ENCODE measurements around the gene IAH1. TPM values are rescaled to one million over a fixed set of nuclear protein-coding genes. Genes with fewer than 3 reads are reported as not detected.

Gene IAH1, protein sequence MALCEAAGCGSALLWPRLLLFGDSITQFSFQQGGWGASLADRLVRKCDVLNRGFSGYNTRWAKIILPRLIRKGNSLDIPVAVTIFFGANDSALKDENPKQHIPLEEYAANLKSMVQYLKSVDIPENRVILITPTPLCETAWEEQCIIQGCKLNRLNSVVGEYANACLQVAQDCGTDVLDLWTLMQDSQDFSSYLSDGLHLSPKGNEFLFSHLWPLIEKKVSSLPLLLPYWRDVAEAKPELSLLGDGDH
- total RNA-seq: 62.4 TPM

DNA sequence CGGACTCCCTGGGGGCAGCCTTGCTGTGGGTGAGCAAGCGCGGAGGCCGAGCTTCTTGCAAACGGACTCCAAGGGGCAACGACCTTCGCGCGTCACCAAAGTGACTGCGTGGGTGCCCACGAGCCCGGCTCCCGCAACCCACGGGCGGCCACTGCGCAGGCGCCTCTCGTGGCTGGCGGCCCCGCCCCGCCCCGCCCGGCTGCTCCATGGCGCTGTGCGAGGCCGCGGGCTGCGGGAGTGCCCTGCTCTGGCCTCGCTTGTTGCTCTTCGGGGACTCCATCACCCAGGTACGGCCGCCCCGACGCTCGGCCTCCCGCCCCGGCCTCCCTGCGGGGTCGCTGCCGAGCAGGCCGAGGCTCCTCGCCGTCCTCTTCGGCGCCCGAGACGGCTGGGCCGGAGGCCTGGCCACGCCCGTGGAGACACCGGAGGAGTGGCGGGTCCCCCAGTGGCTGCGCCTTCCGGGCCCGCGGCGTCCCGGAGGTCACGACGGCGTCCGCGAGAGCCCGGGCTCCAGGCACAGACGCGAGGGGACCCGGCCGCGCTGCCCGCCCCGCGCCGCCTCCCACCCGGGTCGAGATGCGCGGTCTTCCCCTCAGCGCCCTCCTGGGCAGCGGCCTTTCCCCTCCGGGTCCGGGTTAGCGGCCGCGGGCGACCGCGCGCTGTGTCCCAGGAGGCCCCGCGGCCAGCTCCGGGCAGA is at the start of gene IAH1:
Gene IAH1, plus strand, starts transcription at position 191 of the 697 bp plus-strand sequence. Its CDS starts 16 bp downstream, at position 207.
- FAIRE-seq (no peak), DNase-seq (ENCODE audit: low spot score in 2 of 2) (peak; percentile 87 to 92)

DNA sequence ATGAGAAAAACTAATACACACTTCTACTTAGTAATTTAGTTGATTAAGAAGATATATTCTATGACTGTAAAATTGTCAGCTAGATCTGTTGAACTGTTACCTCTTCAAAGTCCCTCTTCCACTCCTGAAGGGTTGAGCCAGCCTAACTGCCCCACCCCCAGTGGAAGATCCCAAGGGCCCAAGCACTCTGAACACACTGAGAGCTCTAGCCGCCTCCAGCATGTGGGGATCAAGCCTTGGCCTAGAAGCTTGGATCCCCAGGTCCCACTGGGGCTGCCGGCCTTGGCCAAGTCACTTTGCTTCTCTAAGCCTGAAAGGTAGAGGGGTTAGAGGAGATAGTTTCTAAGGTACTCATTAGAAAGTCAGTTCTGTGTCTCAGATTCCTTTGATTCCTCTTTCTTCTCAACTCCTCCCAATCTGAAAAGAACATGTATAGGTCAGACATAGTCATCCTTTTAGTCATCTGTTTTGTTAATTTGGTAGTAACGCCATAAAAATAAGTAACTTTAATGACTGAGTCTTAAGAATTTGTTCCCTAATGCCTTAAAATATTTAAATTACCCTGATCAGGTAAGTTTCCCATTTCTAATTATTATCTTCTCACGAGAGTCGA is 45.3 kb upstream of the IAH1 start:
- no peak for FAIRE-seq

GRCh38 chr2:9430316-9431293 is 43.7 kb upstream of the IAH1 start:
- FAIRE-seq (no peak), DNase-seq (ENCODE audit: low spot score in 2 of 2) (no peak)

More for the DNA sequence above, 45.3 kb upstream of the IAH1 start:
- no peak for DNase-seq (ENCODE audit: low spot score in 2 of 2)

GRCh38 chr2:9434489-9434888 is 39.9 kb upstream of the IAH1 start:
- no peak for FAIRE-seq

DNA sequence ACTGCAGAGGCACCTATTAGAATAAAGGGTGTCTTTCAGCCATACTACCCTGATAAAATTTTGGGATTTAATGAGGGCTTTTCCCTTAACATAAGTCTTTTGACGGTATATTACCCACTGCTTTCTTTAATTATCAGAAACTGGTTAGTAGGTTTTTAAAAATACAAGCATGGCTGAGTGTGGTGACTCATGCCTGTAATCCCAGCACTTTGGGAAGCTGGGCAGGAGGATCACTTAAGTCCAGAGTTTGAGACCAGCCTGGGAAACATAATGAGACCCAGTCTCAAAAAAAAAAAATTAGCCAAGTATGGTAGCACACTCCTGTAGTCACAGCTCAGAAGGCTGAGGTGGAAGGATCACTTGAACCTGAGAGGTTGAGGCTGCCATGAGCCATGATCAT is 34.8 kb upstream of the IAH1 start:
- no peak for FAIRE-seq
- DNase-seq (ENCODE audit: low spot score in 2 of 2): no peak

More at GRCh38 chr2:9434489-9434888, 39.9 kb upstream of the IAH1 start:
- DNase-seq (ENCODE audit: low spot score in 2 of 2): no peak

- DNase-seq (ENCODE audit: low spot score in 2 of 2) (no peak), FAIRE-seq (peak; percentile 33)
Measured at GRCh38 chr2:9440058-9440727, 34.2 kb upstream of the IAH1 start.

DNA sequence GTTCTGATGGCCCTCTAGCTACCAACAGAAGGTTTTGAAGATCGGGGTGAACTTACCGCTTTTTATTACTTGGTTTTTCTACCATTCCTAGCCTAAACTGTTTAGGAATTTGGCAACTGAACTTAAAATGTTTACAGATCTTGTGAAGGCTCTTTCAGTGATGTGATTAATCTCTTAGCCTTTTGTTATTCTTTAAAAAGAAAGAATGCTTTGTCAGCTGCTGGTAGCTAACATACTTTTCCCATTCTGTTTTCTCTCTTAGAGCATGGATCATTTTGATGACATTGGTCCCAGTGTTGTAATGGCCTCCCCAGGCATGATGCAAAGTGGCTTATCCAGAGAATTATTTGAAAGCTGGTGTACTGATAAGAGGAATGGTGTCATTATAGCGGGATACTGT is 32.8 kb upstream of the IAH1 start:
- DNase-seq (ENCODE audit: low spot score in 2 of 2) (no peak), FAIRE-seq (no peak)

DNA sequence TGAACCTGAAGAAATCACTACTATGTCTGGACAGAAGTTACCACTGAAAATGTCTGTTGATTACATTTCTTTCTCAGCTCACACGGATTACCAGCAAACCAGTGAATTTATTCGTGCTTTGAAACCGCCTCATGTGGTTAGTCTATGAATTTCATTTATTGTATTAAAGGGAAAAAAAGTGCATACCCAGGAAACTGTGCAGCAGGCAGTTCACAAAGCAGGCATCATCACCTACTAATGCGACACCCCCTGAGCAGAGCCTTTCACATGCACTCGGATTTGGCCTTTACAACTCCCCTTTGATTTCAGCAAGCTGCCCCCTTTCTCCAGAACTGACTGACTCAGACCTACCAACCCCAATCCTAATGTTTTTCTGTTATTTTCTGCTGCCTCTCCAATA is 30.8 kb upstream of the IAH1 start:
- DNase-seq (ENCODE audit: low spot score in 2 of 2): no peak
- FAIRE-seq: no peak

GRCh38 chr2:9445089-9445488 is 29.3 kb upstream of the IAH1 start:
- FAIRE-seq: no peak
- DNase-seq (ENCODE audit: low spot score in 2 of 2): no peak

GRCh38 chr2:9451231-9451630 is 23.1 kb upstream of the IAH1 start:
- DNase-seq (ENCODE audit: low spot score in 2 of 2) (no peak), FAIRE-seq (no peak)

GRCh38 chr2:9460441-9461017 is 13.8 kb upstream of the IAH1 start:
- no peak for DNase-seq (ENCODE audit: low spot score in 2 of 2)
- FAIRE-seq: no peak

DNA sequence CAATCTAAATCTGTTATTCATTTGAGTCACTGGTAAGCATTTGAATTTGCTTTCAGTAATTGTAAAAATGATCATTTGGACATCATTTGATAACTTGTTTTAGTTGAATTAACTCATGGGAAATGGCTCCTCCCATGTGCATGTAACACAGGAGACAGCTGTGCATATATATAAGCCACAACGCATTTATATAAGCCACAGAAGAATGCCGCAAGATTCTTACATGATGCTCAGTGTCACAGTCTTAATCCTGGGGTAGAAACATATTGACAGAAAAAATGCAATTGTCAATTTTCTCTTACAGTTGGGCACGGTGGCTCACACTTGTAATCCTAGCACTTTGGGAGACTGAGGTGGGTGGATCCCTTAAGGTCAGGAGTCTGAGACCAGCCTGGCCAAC is 13.3 kb upstream of the IAH1 start:
- no peak for FAIRE-seq

DNA sequence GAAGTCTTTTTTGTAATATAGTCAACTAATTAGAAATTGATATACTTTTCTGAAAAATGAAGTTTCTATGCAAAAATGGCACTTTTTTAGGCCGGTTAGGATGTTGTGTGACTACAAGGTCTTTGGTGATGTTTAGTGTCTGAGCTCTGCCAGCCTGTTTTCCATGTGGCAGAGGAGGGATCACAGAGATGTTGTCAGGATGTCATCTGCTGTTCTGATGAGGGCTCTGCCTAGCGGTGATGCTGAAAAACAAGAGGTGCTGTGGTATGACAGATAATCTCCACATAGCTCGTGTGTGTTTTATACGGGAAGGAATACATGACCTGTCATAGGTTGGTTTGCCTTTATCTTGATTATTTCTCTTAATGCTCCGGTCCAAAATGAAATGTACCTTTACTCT is 12.0 kb upstream of the IAH1 start:
- FAIRE-seq: no peak

More for the DNA sequence above, 13.3 kb upstream of the IAH1 start:
- no peak for DNase-seq (ENCODE audit: low spot score in 2 of 2)

GRCh38 chr2:9462886-9463697 is 11.3 kb upstream of the IAH1 start:
- DNase-seq (ENCODE audit: low spot score in 2 of 2) (no peak), FAIRE-seq (no peak)

More for the DNA sequence above, 12.0 kb upstream of the IAH1 start:
- DNase-seq (ENCODE audit: low spot score in 2 of 2): no peak

GRCh38 chr2:9463698-9464034 is 10.7 kb upstream of the IAH1 start:
- DNase-seq (ENCODE audit: low spot score in 2 of 2): no peak
- no peak for FAIRE-seq

GRCh38 chr2:9465170-9465569 is 9.2 kb upstream of the IAH1 start:
- FAIRE-seq (no peak), DNase-seq (ENCODE audit: low spot score in 2 of 2) (no peak)

DNA sequence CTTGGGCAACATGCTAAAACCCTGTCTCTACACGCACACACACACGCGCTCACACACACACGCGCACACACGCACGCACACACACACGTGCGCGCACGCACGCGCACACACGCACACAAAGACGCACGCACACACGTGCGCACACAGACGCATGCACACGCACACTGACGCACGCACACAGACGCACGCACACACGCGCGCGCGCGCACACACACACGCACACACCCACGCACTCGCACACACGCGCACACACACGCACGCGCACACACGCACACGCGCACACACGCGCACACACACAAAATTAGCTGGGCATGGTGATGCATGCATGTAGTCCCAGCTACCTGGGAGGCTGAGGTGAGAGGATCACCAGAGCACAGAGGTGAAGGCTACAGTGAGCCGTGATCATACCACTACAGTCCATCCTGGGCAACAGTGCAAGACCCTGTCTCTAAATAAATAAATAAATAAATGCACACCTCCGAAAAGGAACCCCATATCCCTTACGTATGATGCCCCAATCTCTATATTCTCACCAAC is 8.1 kb upstream of the IAH1 start:
- no peak for FAIRE-seq
- no peak for DNase-seq (ENCODE audit: low spot score in 2 of 2)

DNA sequence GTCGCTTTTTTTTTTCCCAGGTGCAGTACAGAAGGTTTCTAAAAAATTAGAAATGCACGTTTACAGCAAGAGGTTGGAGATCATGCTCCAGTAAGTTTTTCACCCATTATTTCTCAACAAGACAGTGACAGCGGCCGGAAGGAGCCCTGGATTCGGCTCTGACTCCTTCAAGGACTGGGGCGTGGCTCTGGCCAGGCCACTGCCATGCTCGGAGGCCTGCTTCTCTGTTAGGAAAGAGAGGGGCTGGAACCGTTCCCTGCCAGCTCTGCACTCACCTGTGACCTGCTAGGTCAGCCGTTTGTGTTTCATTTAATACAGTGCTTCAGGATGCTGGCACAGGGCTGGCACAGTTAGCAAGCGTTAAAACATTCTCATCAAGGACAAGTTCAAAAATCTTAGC is 6.7 kb upstream of the IAH1 start:
- DNase-seq (ENCODE audit: low spot score in 2 of 2) (no peak), FAIRE-seq (no peak)

DNA sequence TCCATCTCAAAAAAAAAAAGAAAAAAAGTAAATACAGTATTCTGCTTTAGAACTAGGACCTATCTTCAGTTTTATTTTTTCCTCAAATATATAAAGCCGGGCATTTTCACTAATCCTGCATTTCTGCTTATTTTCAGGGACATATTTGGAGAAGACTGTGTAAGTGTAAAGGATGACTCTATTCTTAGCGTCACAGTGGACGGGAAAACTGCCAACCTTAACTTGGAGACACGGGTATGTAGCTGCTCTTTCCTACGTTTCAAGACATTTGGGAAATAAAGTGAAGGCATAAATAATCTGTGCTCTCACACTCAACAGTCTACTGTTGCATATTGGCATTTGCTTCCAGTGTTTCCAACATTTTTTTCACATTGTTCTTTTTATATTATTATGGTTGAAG is 3.1 kb upstream of the IAH1 start:
- FAIRE-seq: no peak
- no peak for DNase-seq (ENCODE audit: low spot score in 2 of 2)
